Fibroblast of lung (primary cell): ENCODE measurements around the gene CRYBB1.

Experiments
- CTCF ChIP-seq, 2 donors: IDR thresholded peaks in 1 of 2; conservative IDR thresholded peaks in 1 of 2; 1 replicate in 1 of 2; 2 replicates in 1 of 2; pipeline ENCODE4 v1.5.1; 2011 to 2012; ENCODE audit warnings: low read length in 2 of 2, control low read depth in 1 of 2, inconsistent platforms in 1 of 2, low read depth in 1 of 2, mild to moderate bottlenecking in 1 of 2
- EZH2 ChIP-seq: IDR thresholded peaks from 2 replicates; pipeline ENCODE4 v1.5.1; 2012; ENCODE audit warnings: low read length, control low read depth, mild to moderate bottlenecking; ENCODE audit errors: missing control alignments

- no peak for TF ChIP-seq CTCF (conservative IDR thresholded peaks at IDR 0.05 in 1 of 2, IDR thresholded peaks at IDR 0.05 in 1 of 2; ENCODE audit: low read depth in 1 of 2, low read length in 2 of 2)
- no peak for TF ChIP-seq EZH2
Observed at GRCh38 chr22:26601726-26602125, 16.1 kb downstream of the CRYBB1 start.
